Daoy (cell line): ENCODE measurements around the gene KRT80. TPM values are rescaled to one million over a fixed set of nuclear protein-coding genes. Genes with fewer than 3 reads are reported as not detected.

Experiments used
- DNase-seq: peaks from one replicate; pipeline ENCODE4 v3.0.0-alpha.2; 2015; ENCODE audit warnings: low read depth
- total RNA-seq: library from RNA; depleted of rRNA; stranded (reverse); fragments of >200 nt; shearing (Covaris generic); gene quantifications from 2 replicates; pipeline ENCODE4 v1.2.3, GENCODE V29; 2014

Gene KRT80
- total RNA-seq, 1 experiment from 2014 or later: 4.4 TPM

DNA sequence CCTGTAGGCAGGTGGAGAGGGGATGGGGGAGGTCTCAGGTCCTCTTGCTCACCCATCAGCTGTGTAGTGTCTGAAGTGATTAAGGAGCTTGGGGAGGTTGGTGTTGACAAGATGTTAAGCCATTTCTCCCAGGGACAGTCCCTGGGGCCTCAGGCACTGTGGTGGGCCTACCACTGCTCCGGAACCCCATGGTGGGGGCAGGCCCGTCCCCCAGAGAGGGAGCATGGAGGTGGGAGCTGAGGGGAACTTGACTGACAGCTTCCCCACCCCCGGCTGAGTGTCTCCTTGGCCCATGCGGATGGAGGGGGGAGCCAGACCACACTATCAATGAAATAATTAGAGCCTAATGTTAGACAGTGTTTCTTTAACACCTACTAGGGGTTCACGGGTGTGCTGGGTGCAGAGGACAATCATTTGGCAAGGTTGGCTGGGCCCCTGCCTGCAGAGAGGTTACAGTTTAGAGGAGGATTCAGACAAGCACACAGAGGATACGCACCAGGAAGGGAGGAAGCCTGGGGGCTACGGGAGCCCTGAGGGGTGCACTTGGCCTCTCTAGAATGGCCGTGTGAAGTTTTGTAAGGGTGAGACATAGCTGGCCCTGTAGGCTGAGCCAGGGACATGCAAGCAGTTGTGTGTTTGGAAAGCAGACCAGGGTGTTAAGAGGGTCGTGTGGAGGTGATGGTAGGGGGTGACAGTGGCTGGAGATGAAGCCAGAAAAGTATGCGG lies 19.3 kb upstream of the KRT80 start:
- DNase-seq: no peak

DNA sequence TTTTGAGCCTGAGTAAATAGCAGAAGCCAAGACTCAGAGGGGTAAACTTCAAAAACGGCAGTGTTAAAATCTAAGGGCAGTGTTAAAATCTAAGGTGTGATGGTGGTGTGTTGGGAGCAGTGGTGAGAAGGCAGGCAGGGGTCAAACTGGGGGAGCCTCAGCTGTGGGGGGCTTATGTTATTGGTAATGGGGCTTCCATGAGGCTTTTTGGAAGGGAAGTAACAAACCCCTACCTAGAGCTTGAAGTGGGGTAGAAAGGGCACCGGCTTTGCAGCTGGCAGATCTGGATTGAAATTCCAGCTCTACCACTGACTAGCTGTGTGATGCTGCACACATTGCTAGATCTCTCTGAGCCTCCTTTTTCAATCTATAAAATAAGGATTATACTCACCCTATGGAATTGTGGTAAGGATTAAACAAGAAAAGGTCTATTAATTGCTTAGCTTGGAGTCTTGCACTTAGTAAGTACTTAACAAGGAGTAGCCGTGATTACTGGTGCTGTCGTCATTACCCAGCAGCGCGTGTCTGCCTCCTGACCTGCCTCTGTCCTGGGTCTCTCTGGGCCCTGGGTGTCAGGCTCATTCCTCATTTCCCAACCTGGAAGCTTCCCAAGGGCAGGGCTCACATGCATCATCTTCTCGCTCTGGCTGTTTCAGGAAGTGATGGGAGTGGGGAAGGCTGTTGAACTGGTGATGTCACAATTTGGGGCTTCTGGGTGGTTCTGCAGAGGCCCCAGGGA lies 18.5 kb upstream of the KRT80 start:
- DNase-seq: no peak

DNA sequence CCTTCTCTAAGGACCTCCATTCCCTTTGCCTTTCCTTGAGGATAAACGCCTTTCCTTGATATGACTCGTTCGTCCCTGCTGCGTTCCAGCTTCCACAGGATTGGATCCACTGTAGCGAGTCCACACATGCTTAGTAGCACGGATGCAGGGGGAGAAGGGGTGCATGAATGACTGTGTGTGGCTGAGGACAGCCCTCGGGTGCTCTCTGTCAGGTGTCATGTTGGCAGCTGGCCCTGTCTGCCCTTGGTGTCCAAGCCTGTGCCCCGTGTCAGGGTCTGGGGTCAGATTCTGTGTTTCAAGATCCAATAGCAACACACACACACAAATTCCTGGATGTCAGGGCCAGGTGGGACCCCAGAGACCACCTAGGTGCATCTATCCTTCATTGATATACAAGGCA lies 17.5 kb upstream of the KRT80 start:
- DNase-seq: no peak

DNA sequence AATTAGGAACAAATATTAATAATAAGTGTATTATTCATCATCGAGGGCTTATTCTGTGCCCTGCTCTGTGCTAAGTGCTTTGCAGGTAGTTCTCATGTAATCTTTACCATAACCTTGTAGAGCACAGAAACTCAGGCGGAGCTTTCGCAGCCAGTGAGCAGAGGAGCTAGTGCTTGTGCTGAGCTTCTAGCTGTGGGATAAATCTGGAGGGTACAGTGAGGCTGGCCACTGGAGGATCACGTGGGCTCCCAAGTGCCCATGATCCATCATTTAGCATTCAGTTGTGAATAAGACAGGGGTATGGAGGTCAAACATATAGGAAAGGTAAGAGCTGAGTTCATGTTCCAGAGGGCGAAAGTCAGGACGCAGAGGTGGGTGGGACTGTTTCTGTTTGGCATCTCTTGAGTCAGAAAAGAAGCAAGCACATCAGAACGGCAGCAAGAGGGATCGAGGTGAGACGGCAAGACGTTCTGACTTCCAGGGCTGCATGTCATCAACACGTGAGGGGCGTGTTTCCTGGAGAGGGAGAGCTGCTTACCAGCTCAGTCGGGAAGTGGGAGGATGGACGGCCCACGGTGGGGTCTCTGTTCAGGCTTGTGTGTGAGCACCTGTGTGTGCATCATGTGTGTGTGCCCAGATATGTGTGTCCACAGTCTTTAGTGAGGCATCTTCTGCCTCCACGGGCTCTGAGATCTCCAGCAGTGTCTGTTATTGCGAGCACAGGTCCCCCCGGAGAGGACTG lies 16.8 kb upstream of the KRT80 start:
- DNase-seq: no peak

DNA sequence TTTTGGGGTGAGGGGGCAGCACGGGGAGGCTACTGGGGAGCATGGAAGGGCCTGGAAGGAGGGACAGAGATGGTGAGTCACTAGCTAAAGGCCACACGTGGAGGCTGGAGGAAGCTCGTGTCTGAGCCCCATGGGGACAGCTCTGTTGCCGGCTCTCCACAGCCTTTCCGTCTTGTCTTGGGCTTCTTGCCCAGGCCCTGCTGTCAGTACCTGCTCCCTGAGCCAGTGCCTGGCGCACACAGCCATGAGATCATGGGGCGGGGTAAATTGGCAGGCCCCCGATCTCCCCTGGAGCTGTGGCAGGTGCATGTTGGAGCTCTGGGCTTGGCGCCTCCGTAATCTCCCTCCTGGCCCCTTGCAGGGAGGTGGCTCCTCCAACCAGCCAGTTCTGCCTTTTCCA lies 16.1 kb upstream of the KRT80 start:
- peak; percentile 83 for DNase-seq

DNA sequence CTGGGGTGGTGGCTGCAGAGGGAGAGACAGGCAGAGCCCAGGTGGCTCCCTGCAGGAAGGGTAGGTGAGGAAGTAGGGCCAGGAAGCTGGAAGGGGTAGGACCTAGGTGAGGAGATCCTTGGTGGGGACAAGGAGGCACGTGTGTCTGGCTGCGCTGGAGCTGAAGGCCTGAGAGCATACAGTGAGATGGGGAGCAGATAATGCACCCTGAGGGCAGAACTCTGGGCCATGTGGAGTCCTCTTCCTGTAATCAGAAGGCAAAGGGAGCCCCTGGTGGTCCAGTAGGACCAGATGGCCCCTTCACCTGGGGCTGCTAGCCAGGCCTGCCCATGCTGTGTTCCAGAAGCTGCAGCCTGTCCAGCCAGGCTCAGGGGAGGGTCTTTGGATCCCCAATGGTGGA lies 15.3 kb upstream of the KRT80 start:
- DNase-seq: no peak

DNA sequence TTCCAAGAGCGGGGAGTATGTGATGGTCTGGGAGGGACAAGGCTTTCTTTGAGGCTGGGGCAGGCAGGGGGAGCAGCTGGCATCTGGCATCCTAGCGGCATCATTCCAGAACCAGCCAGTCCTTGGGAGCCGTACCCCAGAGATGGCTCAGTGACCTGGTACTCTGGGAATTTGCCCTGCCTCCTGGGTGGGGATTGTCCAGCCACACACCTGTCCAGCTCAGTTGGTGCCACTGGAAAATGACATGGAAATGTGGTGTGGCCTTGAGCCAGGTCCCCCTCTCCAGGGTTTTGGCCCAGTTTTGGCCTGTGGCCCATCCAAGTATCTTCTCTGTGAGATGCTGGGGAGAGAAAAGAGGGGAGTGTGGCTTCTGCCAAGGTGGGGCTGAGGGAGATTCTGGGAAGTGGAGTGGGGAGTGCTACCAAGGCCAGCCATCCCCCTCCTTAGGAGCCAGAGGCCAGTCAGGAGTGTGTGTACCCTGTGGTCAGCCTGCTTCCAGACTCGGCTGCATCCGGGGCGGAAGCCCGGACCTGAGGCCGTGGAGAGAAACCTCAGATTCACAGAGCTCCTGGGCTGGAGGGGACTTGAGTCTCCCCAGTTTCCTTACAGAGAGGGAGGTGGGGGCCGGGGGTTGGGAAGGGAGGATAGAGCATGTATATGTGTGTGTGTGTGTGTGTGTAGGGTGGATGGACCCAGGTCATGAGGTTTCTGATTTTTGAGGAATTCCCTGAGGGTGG lies 14.7 kb upstream of the KRT80 start:
- no peak for DNase-seq

DNA sequence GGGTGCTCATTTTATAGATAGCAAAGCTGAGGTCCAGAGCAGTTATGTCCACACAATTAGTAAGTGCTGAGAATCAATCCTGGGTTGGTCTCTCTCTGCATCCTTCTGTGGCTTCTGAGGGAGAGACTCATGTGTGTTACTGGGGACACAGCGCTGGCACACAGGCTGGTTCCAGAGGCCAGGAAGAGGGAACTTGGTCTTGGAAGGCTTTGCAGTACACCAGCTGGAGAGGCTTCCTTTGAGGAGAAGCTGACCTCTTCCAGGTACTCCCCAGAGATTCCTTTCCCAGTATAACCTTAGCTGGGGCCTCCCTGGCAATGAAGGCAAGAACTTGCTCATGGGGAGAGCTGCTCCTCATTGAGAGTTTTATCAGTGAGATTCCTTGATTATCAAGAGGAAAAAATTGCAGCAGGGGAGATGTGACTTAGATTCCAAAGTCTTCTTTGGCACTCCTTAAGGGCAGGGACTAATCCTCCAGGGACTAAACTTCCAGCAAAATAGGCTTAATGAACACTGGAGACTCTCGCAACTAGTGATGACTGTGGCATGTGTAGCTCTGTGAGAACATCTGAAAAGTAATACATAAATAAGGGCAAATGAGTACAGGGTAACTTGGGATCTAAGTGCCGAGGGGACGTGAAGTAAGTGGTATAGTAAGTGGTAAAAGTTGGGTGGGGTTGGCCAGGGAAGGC lies 13.9 kb upstream of the KRT80 start:
- no peak for DNase-seq

DNA sequence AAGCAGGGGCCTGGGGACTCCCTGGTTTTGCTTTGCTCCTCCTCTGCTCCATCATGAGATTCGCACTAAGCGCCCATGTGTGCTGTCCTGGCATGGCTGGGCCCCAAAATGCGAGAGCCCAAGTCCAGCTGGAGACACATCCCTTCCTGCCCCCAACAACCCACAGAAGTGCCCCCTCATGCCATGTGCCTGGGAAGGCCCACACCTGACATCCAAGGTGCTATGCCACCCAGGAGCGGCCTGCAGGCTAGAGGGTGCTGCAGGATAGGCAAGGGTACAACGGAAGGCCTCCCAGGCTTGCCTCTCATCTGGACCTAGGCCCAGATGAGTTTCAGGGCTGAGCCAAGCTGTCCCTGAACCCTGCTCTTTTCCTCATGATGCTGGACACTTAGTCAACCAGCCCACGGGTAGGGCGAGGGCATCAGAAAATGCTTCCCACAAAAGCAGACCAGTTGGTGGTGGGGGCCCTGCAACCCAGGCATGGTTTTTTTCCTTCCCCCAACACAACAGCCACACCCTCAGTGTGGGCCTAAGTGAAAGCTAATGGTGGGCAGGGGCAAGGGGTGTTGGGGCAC lies 13.2 kb upstream of the KRT80 start:
- no peak for DNase-seq

DNA sequence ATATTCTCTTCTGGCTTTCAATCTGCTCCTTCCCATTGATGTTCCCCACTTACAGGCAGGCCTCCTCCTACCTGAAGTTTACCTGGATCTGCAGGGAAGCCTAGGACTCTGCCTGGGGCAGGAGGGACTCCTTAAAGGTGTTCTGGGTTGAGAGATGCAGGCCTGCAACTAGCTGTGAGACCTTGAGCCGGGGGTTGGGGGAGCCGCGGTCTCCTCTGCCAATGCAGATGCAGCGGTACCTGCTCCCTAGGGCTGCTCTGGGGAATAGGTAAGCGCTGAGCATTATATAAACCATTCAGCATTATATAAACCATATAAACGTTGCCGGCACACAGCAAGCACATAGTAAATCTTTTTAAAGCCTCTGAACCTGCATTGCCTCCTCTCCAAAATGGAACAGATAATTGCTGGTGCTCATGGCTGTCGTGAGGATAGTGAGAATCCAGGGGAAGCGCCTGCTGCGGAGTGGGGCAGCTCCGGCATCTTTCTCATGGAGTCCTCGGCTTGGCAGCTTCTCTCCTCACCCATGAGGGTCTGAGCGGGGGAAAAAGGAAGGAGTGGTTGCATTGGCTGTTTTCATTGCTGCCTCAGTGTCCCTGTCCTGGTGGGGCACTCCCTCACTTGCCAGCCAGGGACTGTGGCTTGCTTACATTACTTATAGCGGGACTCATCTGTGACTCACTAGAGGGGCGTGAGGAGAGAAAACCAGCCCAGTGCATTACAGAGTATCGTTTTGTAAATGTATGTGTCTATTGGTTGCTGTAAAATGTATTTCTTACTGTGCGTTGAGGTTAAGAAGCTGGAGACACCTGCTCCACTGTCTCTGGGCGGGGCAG lies 12.5 kb upstream of the KRT80 start:
- peak; percentile 71 for DNase-seq

DNA sequence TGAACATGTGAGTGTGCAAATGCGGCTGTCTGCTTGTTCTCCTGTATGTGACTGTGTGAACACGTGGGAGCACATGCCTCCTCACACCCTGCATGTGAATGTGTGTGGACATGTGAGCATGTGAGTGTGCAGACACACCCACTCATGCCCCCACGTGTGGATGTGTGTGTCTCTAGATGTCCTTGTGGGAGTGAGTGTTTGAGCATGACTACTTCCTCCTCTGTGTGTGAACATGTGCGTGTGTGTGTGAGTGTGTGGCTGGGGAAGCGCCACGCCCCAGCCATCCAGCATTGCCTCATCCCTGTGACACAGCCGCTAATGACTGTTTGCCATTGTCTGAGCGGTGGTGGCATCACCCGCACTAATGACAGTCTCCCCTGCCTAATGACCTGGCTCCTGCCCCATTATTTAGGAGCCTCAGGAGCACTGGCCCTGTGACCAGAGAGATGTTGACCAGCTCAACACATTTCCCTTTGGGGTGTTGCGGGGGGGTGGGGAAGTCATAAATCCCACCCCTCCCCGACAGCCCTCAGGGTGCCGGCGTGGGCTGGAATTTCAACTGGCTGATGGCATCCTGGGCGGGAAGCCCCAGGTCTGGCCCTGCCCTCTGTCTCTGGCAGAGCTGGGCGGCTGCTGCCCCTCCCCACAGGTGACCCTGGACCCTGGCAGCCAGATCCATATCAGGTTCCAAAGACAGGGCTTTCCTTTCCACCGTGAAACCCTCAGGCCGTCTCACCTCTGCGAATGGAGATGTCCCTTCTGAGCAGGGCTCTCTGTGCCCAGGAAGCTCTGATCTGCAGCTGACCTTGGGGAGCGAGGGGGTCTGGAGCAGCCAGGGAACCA lies 11.5 kb upstream of the KRT80 start:
- peak; percentile 96 for DNase-seq

DNA sequence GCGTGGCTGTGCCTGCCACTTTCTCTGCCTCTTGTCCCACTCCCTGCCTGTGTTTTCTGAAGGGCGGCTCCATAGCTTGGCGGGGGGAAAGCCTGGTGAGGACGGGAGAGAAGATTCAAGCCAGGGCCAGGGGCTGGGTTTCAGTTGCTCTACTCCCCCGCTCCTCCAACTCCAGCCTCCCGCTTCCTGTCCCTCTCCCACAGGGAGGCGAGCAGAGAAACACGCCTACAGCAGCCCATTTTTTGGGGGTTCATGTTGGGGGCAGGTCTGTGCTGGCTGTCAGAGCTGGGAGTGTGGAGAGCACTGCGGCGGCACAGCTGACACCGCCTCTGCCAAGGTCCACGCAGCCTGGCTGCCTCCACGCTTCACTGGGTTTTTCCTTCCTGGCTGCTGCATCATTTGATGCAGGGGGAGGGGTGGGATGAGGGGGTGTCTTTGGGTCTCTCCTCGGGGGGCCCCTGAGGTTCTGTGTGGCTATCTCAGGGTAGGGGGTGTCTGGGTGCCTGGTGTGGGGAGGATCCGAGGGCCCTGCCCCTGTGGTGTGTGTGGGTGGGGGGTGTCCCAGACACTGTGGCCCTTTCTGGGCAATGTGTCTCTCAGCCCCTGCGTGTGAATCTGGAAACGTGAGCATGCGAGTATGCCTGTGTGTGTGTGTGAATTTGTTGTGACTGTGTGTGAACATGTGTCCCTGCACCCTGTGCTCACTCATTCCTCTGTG lies 10.7 kb upstream of the KRT80 start:
- DNase-seq: peak; percentile 80

DNA sequence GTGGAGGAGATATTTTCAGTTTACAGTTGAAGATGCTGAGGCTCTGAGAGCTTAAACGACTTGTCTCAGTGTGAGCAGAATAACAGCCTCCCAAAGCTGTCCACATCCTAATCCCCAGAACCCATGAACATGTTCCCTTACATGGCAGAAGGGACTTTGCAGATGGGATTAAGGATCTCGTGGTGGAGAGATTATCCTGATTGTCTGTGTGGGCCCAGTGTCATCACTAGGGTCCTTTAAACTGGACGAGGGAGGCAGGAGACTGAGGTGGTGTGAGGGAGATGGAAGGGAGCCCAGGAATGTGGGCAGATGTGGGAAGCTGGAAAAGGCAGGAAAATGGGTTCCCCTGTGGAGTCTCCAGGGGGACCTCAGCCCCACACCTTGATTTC lies 9.6 kb upstream of the KRT80 start:
- DNase-seq: no peak

DNA sequence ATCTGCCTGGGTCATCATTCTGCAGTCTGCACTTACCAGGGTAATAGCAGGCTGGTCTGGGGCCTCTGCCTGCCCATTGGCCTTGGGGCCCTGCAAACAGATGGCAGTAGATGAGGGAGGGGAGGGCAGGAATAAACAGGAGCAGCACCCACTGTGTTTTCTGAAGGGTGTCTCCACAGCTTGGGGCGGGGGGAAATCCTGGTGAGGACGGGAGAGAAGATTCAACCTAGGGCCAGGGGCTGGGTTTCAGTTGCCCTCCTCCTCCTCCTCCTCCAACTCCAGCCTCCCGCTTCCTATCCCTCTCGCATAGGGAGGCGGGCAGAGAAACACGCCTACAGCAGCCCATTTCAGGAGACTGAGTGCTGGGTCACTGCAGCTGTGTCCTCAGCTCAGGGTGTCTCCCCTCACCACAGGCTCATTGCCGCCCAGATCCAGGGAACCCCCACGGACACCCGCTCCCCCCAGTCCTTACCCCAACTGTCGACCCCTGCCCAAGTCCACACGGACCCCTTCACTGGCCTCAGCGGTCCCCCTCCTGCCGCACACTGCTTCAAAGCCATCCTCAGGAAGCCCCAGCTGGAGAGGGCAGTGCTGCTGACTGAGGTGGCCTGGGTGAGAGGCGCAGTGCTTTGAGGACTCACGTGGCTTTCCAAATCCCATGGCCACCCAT lies 9.1 kb upstream of the KRT80 start:
- no peak for DNase-seq

DNA sequence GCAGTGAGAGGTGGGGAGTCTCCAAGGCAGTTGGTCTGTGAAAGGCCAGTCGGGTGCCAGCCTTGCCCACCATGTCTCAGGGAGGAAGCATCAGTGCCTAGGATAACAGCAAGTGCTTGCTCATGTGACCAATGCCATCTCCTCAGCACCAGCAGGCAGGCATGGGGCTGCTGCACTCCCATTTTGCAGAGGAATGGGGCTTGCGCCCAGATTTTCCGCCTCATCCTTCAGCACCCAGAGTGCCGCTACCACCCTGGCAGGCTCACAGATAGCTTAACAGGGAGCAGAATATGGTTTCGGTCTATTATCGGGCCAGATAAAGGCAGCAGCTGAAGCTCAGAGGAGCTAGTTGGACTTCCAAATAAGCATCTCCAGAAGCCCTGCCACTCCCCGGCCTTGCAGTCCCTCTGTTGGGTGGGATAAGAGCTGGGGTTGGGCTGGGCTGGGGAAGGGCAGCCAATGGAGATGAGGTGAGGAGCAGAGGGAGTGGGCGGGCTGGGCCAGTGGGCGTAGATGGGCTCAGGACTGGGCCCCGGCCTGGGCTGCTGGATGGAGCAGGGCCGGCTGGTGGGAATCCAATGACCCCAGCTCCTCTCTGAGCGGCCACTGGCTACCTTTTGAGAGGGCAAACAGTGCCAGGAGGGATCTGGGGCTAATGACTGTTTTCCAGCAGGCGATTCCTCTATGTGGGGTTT lies 8.4 kb upstream of the KRT80 start:
- DNase-seq: no peak

DNA sequence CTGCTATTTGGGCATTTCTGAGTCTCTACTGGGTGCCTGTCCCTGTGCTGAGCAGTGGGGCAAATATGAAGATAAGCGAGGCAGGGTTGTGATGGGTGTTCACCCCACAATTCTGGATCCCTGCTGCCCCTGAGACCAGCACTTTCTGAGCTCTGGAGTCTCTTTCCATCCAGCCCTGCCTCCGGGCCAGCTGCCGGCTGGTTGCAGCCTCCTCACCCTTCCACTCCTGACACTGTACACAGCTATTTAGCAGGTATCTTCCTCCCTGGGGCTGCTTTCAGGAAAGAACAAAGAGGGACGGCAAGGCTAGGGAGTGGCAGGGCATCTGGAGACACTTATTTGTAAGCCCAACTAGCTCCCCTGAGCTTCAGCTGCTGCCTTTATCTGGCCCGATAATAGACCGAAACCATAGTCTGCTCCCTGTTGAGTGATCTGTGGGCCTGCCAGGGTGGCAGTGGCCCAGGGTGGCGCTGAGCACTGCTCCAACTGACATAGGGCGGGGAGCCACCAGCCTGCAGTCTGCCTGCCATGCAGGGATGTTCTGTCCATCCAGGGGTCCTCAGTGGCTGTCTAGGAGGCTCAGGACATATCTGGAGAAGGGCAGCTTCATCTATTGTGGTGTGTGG lies 7.6 kb upstream of the KRT80 start:
- no peak for DNase-seq
